Lung (tissue), 12 donors: ENCODE measurements around the gene TNKS1BP1. TPM values are rescaled to one million over a fixed set of nuclear protein-coding genes. Genes with fewer than 3 reads are reported as not detected.
"Not testable (repeated sequence)": the region's sequence is repeated elsewhere in the genome, so short reads cannot be mapped to it uniquely, and the experiment has no call there.

Experiments used
- ATAC-seq: fragments of 200-7000 bp; cut with Tn5 transposase; one replicate; pipeline ENCODE4 v1.9.1; 2020; ENCODE audit warnings: moderate number of reproducible peaks; ENCODE audit not compliant: insufficient read depth, low FRiP score
- DNase-seq, 3 donors: peaks; one replicate each; pipeline ENCODE4 v3.0.0-alpha.2; 2013 to 2017
- H3K27ac ChIP-seq, 2 donors: one replicate each; pipeline ENCODE4 v1.5.1; 2013; ENCODE audit warnings: mild to moderate bottlenecking in 2 of 2, moderate library complexity in 2 of 2, control low read depth in 1 of 2, inconsistent platforms in 1 of 2, low read depth in 1 of 2, low read length in 1 of 2
- H3K27me3 ChIP-seq, 3 donors: one replicate each; pipeline ENCODE4 v1.5.1; 2013; ENCODE audit warnings: low read length in 2 of 3; ENCODE audit not compliant: control insufficient read depth in 3 of 3, insufficient read depth in 3 of 3
- H3K36me3 ChIP-seq, 4 donors: one replicate each; pipeline ENCODE4 v1.5.1; 2013; ENCODE audit warnings: low read length in 4 of 4, mild to moderate bottlenecking in 1 of 4, moderate library complexity in 1 of 4; ENCODE audit not compliant: control insufficient read depth in 4 of 4, insufficient read depth in 4 of 4
- H3K4me1 ChIP-seq, 5 donors: one replicate each; pipeline ENCODE4 v1.5.1; 2013; ENCODE audit warnings: low read length in 5 of 5, mild to moderate bottlenecking in 2 of 5, moderate library complexity in 1 of 5; ENCODE audit not compliant: control insufficient read depth in 5 of 5, insufficient read depth in 5 of 5
- H3K4me3 ChIP-seq: one replicate; pipeline ENCODE4 v1.5.1; 2013; ENCODE audit warnings: mild to moderate bottlenecking, control low read depth, moderate library complexity
- H3K9ac ChIP-seq, 2 donors: one replicate each; pipeline ENCODE4 v1.5.1; 2013; ENCODE audit warnings: low read length in 2 of 2, control low read depth in 1 of 2; ENCODE audit not compliant: insufficient read depth in 1 of 2
- H3K9me3 ChIP-seq, 4 donors: one replicate each; pipeline ENCODE4 v1.5.1; 2013; ENCODE audit warnings: low read length in 3 of 4, mild to moderate bottlenecking in 1 of 4, moderate library complexity in 1 of 4; ENCODE audit not compliant: control insufficient read depth in 4 of 4, insufficient read depth in 3 of 4
- CTCF ChIP-seq: IDR thresholded peaks from 2 replicates; pipeline ENCODE4 v1.5.1; 2012; ENCODE audit warnings: mild to moderate bottlenecking; ENCODE audit errors: control extremely low read depth, extremely low read depth
- WGBS, 2 donors: extraction: QIAGEN DNeasy Blood & Tissue Kit; methylation state at CpG; one replicate each; pipeline ENCODE4 v1.1.7; 2013; 5-methylcytosine and 5-hydroxymethylcytosine counted together
- polyA plus RNA-seq, 2 donors: library from polyadenylated mRNA; stranded (reverse); fragments of 200-250 nt; gene quantifications; one replicate each; pipeline ENCODE4 v1.2.1, GENCODE V29; 2013
- total RNA-seq, 2 donors: library from RNA; depleted of rRNA in 1 of 2; stranded (reverse); fragments of >200 nt in 1 of 2; gene quantifications; one replicate each; pipeline ENCODE4 v1.2.1, GENCODE V29; 2014 to 2021
- donor health status: control.
- donor health status: control.
- donor health status: Bipolar disorder and iron deficiency.
- donor health status: healthy.
- donor health status: DM: yes; HTN: yes; CAD: no.

Gene TNKS1BP1
- total and polyA plus RNA-seq, 4 donors = 87.0 to 220 (median 139) TPM

- H3K4me1 ChIP-seq = peaks cover 0 to 6% (median 0%) of the 10 kb centered on the region in 5 donors
- no peak for ATAC-seq
Observed at GRCh38 chr11:57364851-57365660, 40.3 kb upstream of the TNKS1BP1 start.

GRCh38 chr11:57363131-57364080, 38.7 kb upstream of the TNKS1BP1 start:
- ATAC-seq (no peak), DNase-seq (no peak)
- Histone ChIP-seq H3K9ac (no peak overlapping the region), H3K27me3 (no peaks in the 10 kb centered on the region), H3K4me3 (no peak overlapping the region), H3K9me3 (peaks cover 0 to 5% (median 0%) of the 10 kb centered on the region in 4 donors), H3K27ac (no peak overlapping the region), H3K4me1 (peaks cover 0 to 3% (median 0%) of the 10 kb centered on the region in 5 donors), H3K36me3 (no peaks in the 10 kb centered on the region)
- 71 to 83% methylated on average over 7 of the region's 7 CpGs for WGBS, 2 donors
- no peak for TF ChIP-seq CTCF

More at GRCh38 chr11:57364851-57365660, 40.3 kb upstream of the TNKS1BP1 start:
- no peaks in the 10 kb centered on the region for H3K36me3 ChIP-seq
- no peak overlapping the region for H3K9ac ChIP-seq
- H3K4me3 ChIP-seq = no peak overlapping the region
- H3K9me3 ChIP-seq = peaks cover 0 to 5% (median 0%) of the 10 kb centered on the region in 4 donors
- H3K27ac ChIP-seq = no peak overlapping the region
- H3K27me3 ChIP-seq = no peaks in the 10 kb centered on the region
- no peak for DNase-seq
- TF ChIP-seq CTCF = no peak
- 79 to 83% methylated on average over 9 of the region's 9 CpGs for WGBS, 2 donors

- no peak for TF ChIP-seq CTCF
- no peak overlapping the region for H3K4me3 ChIP-seq
Observed at GRCh38 chr11:57361926-57362325, 37.2 kb upstream of the TNKS1BP1 start.

GRCh38 chr11:57361420-57361819, 36.7 kb upstream of the TNKS1BP1 start:
- not testable (repeated sequence) for H3K4me1 ChIP-seq, H3K36me3 ChIP-seq, H3K9me3 ChIP-seq, H3K27me3 ChIP-seq, ATAC-seq, H3K9ac ChIP-seq, DNase-seq, H3K27ac ChIP-seq, H3K4me3 ChIP-seq

More at GRCh38 chr11:57361926-57362325, 37.2 kb upstream of the TNKS1BP1 start:
- no peak overlapping the region for H3K9ac ChIP-seq
- DNase-seq (no peak), ATAC-seq (no peak)
- WGBS, 2 donors = 80 to 87% methylated on average over 3 of the region's 3 CpGs
- H3K36me3 ChIP-seq = no peaks in the 10 kb centered on the region
- no peak overlapping the region for H3K27ac ChIP-seq
- no peaks in the 10 kb centered on the region for H3K4me1 ChIP-seq
- H3K9me3 ChIP-seq = peaks cover 0 to 5% (median 0%) of the 10 kb centered on the region in 4 donors
- H3K27me3 ChIP-seq = no peaks in the 10 kb centered on the region
